ENCODE measurements around the gene DIPK1B. TPM values are rescaled to one million over a fixed set of nuclear protein-coding genes. Genes with fewer than 3 reads are reported as not detected.
A peak's percentile ranks its signal among the peaks of the same experiment; 100 is the strongest.

Gene DIPK1B
- polyA plus RNA-seq, 1 donor from 2014 or later = 65.1 TPM

- TF ChIP-seq EZH2 (IDR thresholded peaks at IDR 0.05; ENCODE audit: borderline replicate concordance, insufficient read depth, low read length, poor library complexity, severe bottlenecking) (no peak), REST (IDR thresholded peaks at IDR 0.05; ENCODE audit: borderline replicate concordance) (no peak), EP300 (conservative IDR thresholded peaks at IDR 0.05; ENCODE audit: poor library complexity, severe bottlenecking) (no peak), TAF1 (IDR thresholded peaks at IDR 0.05; ENCODE audit: low read depth) (no peak), POLR2AphosphoS5 (IDR thresholded peaks at IDR 0.05) (no peak), RAD21 (conservative IDR thresholded peaks at IDR 0.05) (no peak), MXI1 (conservative IDR thresholded peaks at IDR 0.05; ENCODE audit: poor library complexity, severe bottlenecking) (no peak), SMC3 (conservative IDR thresholded peaks at IDR 0.05; ENCODE audit: poor library complexity) (no peak)
- TF ChIP-seq, protein P1, sequence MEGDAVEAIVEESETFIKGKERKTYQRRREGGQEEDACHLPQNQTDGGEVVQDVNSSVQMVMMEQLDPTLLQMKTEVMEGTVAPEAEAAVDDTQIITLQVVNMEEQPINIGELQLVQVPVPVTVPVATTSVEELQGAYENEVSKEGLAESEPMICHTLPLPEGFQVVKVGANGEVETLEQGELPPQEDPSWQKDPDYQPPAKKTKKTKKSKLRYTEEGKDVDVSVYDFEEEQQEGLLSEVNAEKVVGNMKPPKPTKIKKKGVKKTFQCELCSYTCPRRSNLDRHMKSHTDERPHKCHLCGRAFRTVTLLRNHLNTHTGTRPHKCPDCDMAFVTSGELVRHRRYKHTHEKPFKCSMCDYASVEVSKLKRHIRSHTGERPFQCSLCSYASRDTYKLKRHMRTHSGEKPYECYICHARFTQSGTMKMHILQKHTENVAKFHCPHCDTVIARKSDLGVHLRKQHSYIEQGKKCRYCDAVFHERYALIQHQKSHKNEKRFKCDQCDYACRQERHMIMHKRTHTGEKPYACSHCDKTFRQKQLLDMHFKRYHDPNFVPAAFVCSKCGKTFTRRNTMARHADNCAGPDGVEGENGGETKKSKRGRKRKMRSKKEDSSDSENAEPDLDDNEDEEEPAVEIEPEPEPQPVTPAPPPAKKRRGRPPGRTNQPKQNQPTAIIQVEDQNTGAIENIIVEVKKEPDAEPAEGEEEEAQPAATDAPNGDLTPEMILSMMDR (IDR thresholded peaks at IDR 0.05; ENCODE audit: poor library complexity, severe bottlenecking) = no peak
- no peaks in the 10 kb centered on the region for H3K36me3 ChIP-seq (ENCODE audit: insufficient read depth, low read length)
- H3K79me2 ChIP-seq (replicated peaks; ENCODE audit: insufficient read depth, low read length) = peaks cover 21% of the 10 kb centered on the region
- H3K9ac ChIP-seq (ENCODE audit: low read length) = no peak overlapping the region
- H2AFZ ChIP-seq (ENCODE audit: low read depth, low read length) = no peak overlapping the region
- H3K4me3 ChIP-seq (ENCODE audit: low read length) = peak overlapping the region; percentile 94
- H3K27me3 ChIP-seq (ENCODE audit: insufficient read depth, low read depth, low read length) = peaks cover 8% of the 10 kb centered on the region
- no peaks in the 10 kb centered on the region for H3K9me3 ChIP-seq (ENCODE audit: low read length)
- H3K27ac ChIP-seq (ENCODE audit: low read length) = no peak overlapping the region
- no peak overlapping the region for H3K4me2 ChIP-seq (ENCODE audit: low read length)
- no peaks in the 10 kb centered on the region for H3F3A ChIP-seq (ENCODE audit: insufficient read depth, low read length, poor library complexity, severe bottlenecking)
- H3K9me2 ChIP-seq (ENCODE audit: insufficient read depth, low read length) = no peaks in the 10 kb centered on the region
- peaks cover 10% of the 10 kb centered on the region for H4K20me1 ChIP-seq (ENCODE audit: insufficient read depth)
Observed at GRCh38 chr9:136725612-136726011, 13.2 kb downstream of the DIPK1B start.

GRCh38 chr9:136726118-136726517, 13.7 kb downstream of the DIPK1B start:
- no peaks in the 10 kb centered on the region for H3F3A ChIP-seq (ENCODE audit: insufficient read depth, low read length, poor library complexity, severe bottlenecking)
- peaks cover 10% of the 10 kb centered on the region for H4K20me1 ChIP-seq (ENCODE audit: insufficient read depth)
- H3K27me3 ChIP-seq (ENCODE audit: insufficient read depth, low read depth, low read length) = peaks cover 8% of the 10 kb centered on the region
- H3K4me2 ChIP-seq (ENCODE audit: low read length) = no peak overlapping the region
- TF ChIP-seq TAF1 (IDR thresholded peaks at IDR 0.05; ENCODE audit: low read depth) = no peak
- TF ChIP-seq RAD21 (conservative IDR thresholded peaks at IDR 0.05) = no peak
- TF ChIP-seq SMC3 (conservative IDR thresholded peaks at IDR 0.05; ENCODE audit: poor library complexity) = no peak
- no peak for TF ChIP-seq REST (IDR thresholded peaks at IDR 0.05; ENCODE audit: borderline replicate concordance)
- TF ChIP-seq EZH2 (IDR thresholded peaks at IDR 0.05; ENCODE audit: borderline replicate concordance, insufficient read depth, low read length, poor library complexity, severe bottlenecking) = no peak
- TF ChIP-seq MXI1 (conservative IDR thresholded peaks at IDR 0.05; ENCODE audit: poor library complexity, severe bottlenecking) = no peak
- TF ChIP-seq, protein P1 (IDR thresholded peaks at IDR 0.05; ENCODE audit: poor library complexity, severe bottlenecking) = no peak
- TF ChIP-seq POLR2AphosphoS5 (IDR thresholded peaks at IDR 0.05) = no peak
- no peak for TF ChIP-seq EP300 (conservative IDR thresholded peaks at IDR 0.05; ENCODE audit: poor library complexity, severe bottlenecking)
- H2AFZ ChIP-seq (ENCODE audit: low read depth, low read length) = no peak overlapping the region
- H3K9me3 ChIP-seq (ENCODE audit: low read length) = no peaks in the 10 kb centered on the region
- peaks cover 21% of the 10 kb centered on the region for H3K79me2 ChIP-seq (replicated peaks; ENCODE audit: insufficient read depth, low read length)
- no peak overlapping the region for H3K9ac ChIP-seq (ENCODE audit: low read length)
- no peaks in the 10 kb centered on the region for H3K36me3 ChIP-seq (ENCODE audit: insufficient read depth, low read length)
- no peak overlapping the region for H3K27ac ChIP-seq (ENCODE audit: low read length)
- H3K4me3 ChIP-seq (ENCODE audit: low read length) = peak overlapping the region; percentile 94
- H3K9me2 ChIP-seq (ENCODE audit: insufficient read depth, low read length) = no peaks in the 10 kb centered on the region

All from neural cell (in vitro differentiated cells).